Raji (cell line): ENCODE results near the gene AGAP1.

Experiments used
- POLR2A ChIP-seq: IDR thresholded peaks from 2 replicates; pipeline ENCODE4 v1.6.1; 2011; ENCODE audit warnings: low read depth, low read length, control low read depth; ENCODE audit not compliant: insufficient read depth

AGAP1 gene

DNA sequence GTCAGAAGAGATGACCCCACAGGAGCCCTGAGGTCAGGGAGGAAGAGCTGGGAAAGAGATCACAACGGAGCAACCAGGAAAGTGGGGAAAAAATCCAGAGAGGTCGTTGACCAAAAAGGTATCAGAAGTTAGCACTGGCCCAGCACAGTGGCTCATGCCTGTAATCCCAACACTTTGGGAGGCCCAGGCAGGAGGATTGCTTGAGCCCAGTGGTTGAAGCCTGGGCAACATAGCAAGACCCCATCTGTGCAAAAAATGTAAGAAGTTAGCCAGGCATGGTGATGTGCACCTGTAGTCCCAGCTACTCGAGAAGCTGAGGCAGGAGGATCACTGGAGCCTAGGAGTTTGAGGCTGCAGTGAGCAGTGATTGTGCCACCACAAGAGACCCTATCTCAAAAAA, 552.9 kb downstream of the AGAP1 start:
- TF ChIP-seq POLR2A, result no peak

DNA sequence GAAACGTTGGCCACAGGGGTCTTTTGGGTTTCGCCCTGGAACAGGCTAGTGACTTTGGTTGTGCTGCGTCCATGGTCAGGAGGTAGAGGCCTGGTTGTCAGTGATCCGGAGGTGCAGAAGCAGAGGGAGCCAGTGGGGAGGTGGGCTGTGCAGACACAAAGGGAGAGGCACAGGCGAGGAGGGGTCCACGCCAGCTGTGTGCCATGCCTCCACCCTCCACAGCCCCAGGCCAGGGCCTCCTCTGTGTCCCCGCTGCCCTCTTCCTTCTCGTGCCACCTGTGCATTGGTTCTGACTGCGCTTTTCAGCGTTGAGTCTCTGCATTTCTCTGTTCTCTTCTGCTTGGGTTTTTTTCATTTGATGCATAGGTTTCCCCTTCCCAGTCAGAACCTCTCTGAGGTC, 553.3 kb downstream of the AGAP1 start:
- no peak for TF ChIP-seq POLR2A

DNA sequence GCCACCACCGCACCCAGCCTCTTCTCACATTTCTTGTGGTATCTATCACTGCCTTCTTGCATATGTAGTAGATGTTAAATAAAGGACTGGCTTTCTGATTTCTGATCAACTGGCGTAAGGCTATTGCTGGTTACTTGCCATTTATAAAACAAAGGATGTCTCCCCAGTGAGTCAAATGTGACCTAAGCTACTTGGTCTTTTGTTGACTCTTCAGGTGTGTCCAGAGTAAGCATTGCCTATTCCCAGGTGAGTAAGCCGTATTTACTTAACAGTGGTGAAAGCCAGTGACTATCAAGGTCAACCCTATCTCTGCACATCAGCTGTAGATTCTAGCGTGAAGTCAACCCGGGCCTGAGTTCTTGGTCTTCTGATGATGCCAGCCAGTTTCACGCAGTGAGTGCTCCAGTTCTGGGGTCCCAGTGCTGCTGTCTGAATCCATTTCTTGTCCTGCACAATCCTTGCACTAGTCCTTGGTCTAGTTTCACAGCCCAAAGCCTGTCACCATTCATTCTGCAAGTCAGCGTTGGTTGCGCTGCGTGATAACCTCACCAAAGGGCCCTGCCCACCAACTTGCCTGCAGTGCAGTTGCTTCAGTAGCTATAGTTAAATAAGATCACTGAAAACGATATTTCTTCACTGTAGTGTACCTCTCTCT, 554.2 kb downstream of the AGAP1 start:
- no peak for TF ChIP-seq POLR2A

DNA sequence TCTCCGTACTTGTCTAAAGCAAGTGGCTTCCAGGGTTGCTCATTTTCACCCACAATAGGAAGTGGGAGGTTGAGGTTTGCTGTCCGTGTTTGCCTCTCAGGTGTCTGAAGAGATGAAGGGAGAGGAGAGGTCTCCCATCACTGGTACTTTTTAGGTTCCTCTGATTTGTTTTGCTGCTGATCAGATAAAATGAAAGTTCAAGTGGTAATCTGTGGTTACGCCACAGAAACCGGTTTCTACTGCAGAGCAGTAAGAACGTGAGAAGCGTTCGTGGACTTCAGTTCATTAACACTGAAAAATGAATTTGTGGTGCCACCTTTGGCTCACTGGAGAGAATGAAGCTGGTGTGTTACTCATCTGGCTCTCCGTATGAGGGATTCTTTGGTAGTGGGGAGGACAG, 556.1 kb downstream of the AGAP1 start:
- no peak for TF ChIP-seq POLR2A

DNA sequence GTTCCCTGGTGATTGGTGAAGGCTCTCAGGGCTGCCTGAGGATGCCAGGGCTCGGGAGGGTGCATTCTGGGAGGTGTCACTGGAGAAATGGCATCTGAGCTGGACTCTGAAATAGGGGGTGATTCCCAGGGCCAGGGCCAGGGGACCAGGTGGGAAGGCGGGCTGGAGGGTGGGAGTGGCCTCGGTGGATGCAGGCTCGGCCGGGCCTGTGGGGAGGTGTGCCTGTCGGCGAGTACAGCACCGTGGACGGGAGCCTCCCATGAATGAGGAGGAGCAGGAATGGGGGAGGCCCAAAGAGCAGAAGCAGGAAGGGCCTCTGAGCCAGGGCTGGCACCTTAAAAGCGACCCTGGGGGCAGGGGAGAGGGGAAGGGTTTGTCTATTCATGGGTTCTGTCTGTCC, 557.5 kb downstream of the AGAP1 start:
- TF ChIP-seq POLR2A, result no peak

DNA sequence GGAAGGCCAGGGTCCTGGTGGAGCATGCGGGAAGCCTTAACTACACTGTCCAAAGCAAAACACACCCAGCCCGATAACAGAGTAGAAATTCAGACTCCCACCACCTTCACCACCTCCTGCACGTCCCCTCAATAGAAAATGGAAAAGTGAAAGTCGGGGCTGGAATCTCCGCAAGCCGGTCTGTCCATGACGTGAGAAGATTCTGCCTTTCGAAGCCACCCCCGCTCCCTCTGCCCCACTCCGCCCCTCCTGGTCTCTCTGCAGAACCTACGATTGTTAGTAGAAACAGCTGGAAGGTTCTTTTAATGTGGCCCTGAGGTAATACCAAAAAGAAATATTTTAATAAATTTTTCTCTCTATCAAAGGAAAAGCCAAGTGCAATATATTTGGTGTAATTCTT, 558.0 kb downstream of the AGAP1 start:
- no peak for TF ChIP-seq POLR2A

DNA sequence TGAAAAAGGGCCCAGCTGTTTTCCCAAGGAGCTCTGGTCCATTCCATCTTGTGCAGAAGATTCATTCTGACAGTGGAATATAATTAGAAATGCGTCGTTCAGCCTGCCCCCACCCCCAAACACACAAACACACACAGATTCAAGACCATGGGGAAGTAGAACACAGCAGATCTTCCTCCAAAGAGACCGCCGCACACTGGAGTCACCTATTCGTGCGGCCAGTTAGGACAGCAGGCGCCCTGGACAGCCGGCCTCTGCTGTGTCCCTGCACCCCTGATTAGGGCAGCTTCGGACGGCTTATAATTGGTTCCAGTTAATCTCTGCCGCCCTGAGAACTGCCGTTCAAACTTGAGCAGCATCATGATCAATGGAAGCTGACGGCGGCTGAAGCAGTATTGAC, 558.4 kb downstream of the AGAP1 start:
- no peak for TF ChIP-seq POLR2A

DNA sequence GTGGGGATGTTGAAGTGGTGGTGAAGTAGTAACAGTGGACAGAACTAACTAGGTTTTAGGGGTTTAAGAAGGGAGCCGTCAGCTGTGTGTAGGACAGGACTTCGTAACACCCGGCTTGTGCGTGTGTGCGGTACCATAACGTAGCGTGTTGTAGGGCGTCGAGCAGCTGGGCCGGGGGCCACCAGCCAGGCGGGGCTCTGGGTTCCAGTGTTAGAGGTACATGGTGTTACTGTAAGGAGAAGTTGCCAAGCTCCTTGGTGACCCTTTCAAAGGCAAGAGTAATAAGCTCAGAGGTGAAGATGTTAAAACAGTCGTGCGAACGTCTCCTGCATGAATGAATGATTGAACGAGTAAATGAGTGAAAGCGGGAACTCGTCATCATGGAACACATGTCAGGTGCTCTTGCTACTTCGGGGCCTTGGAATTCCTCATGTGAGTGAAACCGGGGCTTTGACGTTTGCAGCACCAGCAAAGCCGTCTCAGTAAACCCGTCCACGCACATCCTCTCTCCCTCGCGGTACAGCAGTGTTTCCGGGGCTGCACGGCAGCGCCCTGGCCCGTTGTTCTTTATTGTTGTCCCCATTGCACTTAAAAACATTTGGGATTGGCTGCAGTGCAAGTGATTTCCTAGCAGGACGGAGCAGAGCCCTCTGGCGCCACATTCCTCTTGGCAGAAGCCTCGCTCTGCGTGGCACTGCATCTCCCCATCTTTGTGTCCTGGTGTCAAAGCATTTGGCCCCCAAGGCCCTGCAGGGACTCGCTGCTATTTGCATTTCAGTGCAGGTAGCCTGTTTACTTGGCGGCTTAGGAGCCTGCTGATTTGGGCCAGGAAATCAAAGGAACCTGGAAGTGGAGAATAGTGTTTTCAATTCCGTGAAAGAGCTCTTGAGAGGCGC, 559.3 kb downstream of the AGAP1 start:
- no peak for TF ChIP-seq POLR2A

DNA sequence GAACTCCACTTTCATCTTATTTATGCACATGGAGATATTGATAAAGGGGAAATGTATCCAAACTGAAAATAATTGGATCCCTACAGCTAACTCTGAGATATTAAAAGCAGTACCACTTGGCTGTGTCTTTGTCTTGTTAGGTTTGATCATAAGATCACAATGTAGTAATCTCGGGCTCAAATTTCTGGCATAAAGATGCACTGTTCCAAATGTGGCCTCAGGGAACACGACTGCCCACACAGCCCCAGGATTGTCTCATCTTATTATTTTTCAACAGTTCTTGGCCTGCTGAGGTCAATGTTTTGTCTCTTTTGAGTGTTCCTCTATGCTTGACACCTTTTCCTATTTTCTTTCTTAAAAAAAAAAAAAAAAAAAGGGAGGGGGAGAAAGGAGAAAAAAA, 560.3 kb downstream of the AGAP1 start:
- TF ChIP-seq POLR2A, result no peak

DNA sequence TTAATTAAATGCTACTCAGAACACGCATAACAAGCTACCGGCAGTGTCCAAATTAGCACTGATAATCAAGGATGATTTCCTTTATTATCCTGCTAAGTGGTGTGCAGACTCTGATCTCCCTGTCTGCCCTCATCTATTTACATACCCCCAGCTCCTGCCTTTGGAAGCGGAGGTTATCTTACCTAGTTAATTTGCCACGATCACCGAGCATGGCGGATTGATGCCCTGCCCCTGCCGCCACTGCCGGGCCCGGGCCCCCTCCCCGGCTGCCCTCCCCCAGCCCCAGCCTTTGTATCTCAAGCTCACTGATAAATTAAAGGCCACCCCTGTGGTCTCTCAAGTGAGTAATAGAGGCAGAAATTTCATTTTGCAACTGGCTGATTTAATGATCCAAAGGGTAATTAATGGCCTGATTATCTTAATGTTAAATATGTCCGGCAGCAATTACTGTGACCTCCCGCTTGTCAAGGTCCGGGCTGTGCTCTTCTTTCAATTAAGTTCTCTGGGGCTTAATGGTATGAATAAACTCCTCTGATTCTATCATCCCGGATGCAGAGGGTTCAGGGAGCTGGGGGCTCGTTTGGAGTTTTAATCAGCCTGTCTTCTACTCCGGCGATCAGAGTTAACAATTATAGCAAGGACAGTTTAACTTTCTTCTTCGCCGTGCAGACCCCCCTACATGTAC, 560.9 kb downstream of the AGAP1 start:
- no peak for TF ChIP-seq POLR2A

DNA sequence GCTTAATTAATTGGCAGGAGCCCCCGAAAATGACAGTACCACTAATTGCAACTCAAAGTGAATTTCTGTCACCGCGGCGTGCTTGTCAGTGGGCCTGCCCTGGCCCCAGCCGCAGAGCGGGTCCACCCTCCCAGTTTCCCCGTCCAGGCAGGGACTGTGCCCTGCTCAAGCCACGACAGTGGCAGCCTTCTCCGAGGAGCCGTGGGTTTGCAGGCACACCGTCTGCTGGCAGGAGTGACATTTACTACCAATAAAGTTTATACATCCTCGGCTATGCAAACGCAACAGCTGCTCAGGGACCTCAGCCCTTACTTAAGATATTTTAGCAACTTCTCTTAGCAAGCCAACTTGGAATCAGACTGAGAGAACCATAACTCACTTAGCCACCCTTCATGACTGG, 561.6 kb downstream of the AGAP1 start:
- no peak for TF ChIP-seq POLR2A

DNA sequence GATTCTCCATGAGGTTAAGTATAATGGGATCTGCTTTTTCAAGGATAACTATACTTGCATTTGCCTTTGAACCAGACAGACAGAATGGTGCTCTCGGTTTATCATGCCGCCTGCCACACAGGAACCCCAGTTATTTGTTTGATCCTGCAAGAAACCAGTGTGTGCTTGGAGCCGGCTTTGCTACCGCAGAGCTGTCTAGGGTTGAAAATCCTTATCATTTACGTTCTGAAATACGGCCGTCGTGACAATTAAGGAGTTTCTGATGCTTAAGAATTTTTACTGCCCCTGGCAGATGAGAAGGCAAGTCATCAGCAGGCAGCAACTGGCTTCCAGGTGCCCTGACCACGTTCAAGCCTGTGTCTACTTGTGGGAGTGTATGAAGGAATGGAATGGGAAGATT, 562.3 kb downstream of the AGAP1 start:
- no peak for TF ChIP-seq POLR2A

DNA sequence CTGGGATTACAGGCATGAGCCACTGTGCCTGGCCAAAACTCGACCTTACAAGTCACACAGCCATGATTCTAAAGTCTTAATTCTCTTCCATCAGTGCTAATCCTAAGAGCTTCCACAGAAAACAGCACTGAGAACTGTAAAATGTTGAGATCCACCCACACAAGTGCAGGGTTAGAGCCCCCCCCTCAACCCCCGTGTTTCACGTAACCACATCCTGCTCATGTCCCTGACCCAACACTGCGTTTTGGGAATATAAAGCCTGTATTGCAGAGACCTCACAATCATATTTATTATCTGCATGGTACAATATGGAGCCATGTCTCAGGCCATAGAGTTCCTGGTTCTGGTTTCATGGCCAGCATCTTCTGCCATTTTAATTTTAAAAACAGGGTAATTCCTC, 563.5 kb downstream of the AGAP1 start:
- TF ChIP-seq POLR2A, result no peak

DNA sequence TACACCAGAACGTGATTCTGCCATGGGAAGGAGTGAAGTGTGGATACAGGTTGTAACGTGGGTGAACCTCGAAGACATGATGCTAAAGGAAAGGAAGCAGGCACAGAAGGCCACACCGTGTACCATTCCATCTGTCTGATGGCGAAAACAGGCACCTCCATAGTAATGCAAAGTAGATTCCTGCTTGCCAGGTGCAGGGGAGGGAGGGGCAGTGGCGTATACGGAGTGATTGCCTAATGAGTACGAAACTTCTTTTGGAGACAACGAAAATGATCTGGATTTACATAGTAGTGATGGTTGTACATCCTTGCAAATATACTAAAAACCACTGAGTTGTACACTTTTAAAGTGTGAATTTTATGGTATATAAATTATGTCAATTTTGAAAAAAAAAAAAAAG, 567.7 kb downstream of the AGAP1 start:
- no peak for TF ChIP-seq POLR2A

DNA sequence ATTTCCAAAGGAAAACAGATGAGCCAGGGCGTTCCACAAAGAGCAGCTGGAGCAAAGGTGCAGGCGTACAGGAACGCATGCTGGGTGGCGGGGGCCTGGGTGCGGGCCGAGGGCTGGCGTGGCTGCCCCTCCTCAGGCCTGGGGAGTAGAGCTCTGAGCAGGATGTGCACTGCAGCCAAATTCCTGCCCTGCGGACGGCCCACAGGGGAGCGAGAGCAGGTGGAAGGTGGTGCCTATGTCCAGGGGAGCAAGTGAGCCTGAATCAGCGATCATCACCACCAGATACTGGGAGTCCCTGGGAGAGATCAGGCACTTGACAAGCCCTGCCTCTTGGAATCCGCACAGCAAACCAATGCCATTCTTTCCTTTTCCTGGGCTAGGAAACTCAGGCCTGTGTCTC, 568.1 kb downstream of the AGAP1 start:
- TF ChIP-seq POLR2A, result no peak

DNA sequence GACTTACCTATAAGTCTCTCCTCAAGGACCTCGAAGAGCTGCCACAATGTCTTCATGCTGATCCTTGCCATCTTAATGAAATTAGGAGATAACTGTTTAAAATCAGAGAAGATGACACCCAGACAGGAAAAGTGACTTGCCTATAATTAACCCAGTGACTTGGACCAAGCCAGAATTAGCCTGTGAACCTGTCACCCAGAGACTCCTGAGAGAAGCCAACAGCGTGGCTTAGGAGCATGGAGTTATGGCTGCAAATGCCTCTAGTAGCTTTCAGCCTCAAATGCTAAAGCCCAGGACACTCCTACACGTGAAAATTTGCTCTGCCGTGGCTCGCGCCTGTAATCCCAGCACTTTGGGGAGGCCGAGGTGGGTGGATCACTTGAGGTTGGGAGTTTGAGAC, 570.2 kb downstream of the AGAP1 start:
- TF ChIP-seq POLR2A, result no peak
